ENCODE results near the gene BPIFB2.
"Not testable (repeated sequence)": the region's sequence is repeated elsewhere in the genome, so short reads cannot be mapped to it uniquely, and the experiment has no call there.

Gene BPIFB2, protein sequence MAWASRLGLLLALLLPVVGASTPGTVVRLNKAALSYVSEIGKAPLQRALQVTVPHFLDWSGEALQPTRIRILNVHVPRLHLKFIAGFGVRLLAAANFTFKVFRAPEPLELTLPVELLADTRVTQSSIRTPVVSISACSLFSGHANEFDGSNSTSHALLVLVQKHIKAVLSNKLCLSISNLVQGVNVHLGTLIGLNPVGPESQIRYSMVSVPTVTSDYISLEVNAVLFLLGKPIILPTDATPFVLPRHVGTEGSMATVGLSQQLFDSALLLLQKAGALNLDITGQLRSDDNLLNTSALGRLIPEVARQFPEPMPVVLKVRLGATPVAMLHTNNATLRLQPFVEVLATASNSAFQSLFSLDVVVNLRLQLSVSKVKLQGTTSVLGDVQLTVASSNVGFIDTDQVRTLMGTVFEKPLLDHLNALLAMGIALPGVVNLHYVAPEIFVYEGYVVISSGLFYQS

DNA sequence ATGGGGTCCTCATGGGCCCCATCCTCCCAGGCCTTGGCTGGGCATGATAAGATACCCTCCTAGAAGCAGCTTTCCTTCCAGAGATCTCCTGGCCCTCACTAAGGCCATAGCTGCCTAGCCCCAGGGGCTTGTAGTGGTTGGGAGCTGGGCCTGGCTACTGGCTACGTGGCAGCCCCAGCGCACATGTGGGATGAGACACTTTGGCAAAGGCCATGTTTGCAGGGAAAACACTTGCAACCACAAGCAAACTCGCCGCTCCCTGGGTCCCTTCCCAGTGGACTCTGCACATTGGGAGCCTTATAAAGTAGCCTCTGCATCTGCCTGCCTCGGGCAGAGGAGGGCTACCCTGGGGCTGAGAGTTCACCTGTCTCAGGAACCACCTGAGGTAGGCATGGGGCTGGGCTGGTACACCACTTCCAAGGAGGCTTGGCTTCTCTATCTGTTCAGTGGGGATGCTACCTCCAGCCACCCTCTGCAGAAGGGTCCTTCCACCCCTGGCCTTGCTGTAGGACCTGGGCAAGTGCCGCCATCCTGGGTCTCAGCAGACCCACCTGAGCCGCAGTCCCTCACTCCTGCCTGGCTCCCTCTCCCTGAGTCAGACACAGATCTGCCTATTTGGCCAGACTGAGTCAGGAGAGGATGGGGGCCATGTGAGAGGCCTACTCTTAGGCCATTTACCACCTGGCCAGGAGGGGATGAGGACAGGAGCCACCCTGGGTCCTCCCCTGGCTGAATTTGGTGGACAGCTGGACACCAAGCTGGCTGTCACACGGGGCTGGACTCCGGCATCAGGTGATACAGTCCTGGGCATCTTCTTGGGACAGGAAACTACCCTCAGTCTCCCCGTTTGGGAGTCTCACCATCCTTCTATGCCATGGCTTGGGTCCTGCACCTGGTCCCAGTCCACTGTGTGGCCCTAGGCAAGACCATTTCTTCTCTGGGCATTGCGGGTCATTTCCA lies at the start of gene BPIFB2:
Gene BPIFB2 (plus strand): TSS at position 329 of the 960 bp plus-strand sequence. CDS start 871 bp downstream, outside the sequence.
- DNase-seq = no peak

- DNase-seq = no peak
These were observed 48.9 kb upstream of the BPIFB2 start for GRCh38 chr20:32958574-32958973.

DNA sequence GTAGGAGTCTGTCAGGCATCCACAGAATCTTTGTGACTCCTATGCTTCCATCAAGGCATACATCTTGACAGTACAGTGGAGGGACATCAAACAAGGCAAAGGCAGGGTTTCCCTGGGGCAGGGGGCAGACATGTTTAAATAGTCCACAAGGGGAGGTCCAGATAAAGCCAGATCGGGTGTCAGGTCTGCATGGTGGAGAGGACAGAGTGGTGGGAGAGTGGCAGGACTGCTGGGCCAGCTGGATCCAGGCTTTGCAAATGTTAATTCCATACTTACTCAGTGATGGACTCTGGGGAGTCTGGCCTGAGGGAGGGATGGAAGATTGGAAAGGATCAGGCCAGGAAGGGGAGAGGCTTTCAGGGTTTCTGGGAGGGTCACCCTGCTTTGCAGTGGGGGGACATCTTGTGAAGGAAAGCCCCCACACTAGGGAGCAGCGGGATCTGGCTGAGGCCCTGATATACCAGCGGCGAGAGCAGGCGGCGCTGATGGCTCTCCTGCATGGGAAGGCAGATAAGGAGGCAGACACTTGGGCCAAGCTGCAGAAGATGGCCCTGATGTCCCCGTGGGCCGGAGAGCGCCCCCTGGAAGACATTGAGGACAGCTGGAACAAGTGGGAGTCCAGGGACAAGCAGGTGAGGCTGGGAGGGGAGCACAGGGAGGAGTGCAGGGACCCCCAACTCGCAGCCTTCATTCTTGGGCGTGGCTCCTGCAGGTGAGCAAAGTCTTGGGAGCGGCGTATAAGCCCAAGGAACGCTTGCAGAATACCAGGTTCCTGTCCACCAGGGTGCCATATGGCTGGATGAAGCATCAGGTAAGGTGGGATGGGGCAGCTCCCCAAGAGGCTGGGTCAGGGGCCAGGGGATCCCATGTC lies 47.9 kb upstream of the BPIFB2 start:
- DNase-seq = no peak

- DNase-seq = no peak
These were observed 47.3 kb upstream of the BPIFB2 start for GRCh38 chr20:32960222-32960518.

GRCh38 chr20:32960849-32961731 lies 46.4 kb upstream of the BPIFB2 start:
- DNase-seq = no peak

GRCh38 chr20:32962053-32962452 lies 45.5 kb upstream of the BPIFB2 start:
- DNase-seq = no peak

- DNase-seq = not testable (repeated sequence)
These were observed 44.9 kb upstream of the BPIFB2 start for GRCh38 chr20:32962646-32963045.

DNA sequence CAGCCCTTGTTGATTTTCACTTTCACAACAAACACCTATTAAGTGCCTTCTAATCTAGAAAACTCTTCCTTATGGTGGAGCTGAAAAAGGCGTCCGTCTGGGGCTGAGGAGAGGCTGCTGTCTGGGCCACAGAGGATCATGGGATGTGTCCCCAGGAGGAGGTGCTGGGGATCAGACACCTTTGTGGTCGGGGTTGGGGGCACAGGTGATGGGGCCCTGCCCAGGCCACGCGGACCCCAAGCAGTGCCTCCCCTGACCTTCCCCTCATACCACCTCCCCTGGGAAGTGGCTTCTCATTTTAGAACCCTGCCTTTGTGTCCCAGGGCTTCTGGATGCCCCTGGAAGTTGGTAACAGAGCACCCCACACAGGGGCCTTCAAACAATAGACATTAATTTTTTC lies 44.3 kb upstream of the BPIFB2 start:
- DNase-seq = no peak

- DNase-seq = no peak
These were observed 42.9 kb upstream of the BPIFB2 start for GRCh38 chr20:32964575-32964974.

DNA sequence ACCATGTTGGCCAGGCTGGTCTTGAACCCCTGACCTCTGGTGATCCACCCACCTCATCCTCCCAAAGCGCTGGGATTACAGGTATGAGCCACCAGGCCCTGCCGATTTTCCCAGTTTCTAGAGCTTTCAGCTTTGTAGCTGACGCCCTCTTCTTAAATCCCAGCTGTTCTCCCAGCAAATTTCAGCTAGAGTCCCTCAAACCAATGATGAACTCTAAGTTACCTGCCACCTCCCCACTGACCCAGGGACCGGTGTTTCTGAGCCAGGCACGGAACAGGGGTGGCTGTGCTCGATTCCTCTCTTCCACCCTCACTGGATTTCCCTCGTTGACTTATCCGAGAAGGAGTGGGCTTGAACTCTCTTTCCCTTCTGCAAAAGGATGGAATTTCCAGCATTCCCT lies 42.4 kb upstream of the BPIFB2 start:
- DNase-seq = no peak

DNA sequence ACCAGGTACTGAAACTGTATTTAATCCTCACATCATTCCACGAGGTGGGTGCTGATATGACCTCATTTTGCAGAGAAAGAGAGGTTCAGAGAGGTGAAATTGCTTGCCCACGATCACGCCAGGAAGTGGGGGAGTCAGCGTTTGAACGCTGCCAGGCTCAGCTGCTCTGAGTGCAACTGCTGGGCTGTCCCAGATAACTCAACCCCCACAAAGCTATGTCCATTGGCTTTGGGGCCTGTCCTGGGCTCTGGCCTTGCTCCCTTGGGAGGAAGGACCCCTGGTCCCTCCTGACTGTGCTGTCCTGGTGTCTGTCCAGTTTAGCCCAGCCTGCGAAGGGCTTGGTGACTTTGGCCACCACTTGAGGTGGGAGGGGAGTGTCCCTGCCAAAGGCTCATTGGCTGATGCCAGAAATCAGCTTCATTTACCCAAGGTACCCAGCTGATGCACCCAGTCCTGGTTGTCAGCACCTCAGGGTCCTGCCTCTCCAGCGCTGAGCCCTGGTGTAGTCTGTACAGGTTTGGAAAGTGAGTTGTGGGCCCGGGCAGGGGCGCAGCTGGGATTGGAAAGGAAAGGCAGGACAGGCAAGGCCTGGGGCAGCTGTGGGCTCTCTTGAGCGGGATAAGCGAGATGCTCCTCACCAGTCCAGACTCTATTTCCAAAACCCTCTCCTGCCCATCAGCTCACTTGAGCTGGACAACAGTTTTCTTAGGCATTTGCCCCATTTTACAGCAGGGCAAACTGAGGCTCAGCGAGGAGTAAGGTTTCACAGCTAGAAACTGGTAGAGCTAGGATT lies 41.7 kb upstream of the BPIFB2 start:
- no peak for DNase-seq

- DNase-seq = no peak
These were observed 41.1 kb upstream of the BPIFB2 start for GRCh38 chr20:32966382-32966781.

DNA sequence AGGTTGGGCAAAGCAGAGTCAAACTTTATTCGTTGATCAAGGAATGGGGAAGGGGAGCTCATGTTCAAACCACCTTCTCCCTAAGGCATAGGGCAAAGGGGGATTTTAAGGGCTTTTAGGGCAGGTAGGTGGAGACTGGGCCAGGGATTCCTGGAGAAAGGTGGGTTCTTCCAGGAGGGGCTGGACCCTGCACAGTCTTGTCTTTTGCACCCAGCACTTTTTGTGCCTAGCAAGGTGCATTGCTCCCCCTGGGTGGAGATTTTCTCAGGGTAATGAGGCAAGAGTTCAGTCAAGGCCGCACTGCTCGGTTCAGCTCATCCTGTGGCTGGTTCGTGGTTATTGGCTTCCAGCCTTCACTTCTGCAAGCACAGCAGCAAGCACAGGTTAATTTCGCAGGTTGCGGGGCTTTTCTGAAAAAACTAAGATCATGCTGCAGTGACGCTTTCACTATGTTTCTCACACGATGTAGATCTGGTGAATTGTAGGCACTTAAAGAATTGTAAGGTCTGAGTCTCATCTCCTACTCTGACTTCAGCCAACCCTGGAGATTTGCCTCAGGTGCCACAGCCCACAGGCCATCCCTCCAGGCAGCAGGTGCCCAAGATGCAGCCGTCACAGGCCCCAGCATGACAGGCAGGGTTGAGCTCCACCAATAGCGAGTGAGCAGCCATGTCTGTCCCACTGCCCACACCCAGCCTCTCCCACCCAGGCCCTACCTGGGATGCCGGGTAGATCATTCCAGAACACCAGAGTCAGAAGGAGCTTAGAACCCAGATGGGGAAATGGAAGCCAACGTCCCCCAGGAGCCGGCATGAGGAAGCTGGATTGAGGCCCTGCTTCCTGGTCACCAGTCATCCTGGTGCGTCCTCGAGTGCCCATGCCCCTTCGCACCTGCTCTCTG lies 40.4 kb upstream of the BPIFB2 start:
- no peak for DNase-seq

- DNase-seq = no peak
These were observed 39.5 kb upstream of the BPIFB2 start for GRCh38 chr20:32967961-32968457.

DNA sequence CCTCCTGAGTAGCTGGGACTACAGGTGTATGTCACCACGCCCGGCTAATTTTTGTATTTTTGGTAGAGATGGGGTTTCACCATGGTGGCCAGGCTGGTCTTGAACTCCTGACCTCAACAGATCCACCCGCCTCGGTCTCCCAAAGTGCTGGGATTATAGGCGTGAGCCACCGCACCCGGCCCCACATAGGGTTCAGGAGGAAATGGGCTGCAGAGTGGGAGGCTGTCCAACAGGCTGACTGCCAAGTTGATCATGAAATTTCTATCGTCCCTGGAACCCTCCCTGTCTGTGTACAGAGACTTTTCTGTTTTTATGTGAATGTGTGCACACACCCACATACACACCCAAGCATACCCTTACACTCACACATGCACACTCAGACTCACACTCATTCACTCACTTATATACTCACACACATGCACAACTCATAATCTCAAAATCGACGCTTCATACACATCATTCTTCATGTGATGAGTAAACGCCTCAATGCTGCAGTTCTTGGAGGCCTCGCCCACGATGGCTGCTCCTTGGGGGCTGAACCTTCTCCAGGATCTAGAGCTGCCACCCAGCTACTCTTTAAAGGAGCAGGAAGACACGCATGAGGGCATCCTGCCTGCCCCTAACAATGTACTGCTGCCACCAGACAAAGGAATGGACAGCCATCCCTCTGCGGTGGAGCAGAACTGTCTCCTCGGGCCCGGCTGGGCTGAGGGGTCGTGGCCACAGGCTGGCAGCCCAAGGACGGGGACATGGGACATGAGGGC lies 38.8 kb upstream of the BPIFB2 start:
- no peak for DNase-seq

GRCh38 chr20:32969356-32970114 lies 38.0 kb upstream of the BPIFB2 start:
- DNase-seq = no peak

GRCh38 chr20:32970115-32970972 lies 37.2 kb upstream of the BPIFB2 start:
- DNase-seq = no peak

Measured in DMS 273 treated with DMSO at 0.1 percent for 48 hours (cell line).